GM18517 (cell line): ENCODE measurements around the gene WIPF1.

ENCODE experiments used
- ATAC-seq: cut with Tn5 transposase; IDR thresholded peaks from one replicate; pipeline ENCODE4 v1.9.1; 2021; ENCODE audit warnings: mild to moderate bottlenecking, moderate library complexity; ENCODE audit not compliant: unreplicated experiment

The WIPF1 gene

GRCh38 chr2:174623106-174623637, 25.6 kb upstream of the WIPF1 start:
- no peak for ATAC-seq

- ATAC-seq = no peak
Observed at GRCh38 chr2:174621323-174621722, 23.7 kb upstream of the WIPF1 start.

GRCh38 chr2:174618179-174618578, 20.6 kb upstream of the WIPF1 start:
- no peak for ATAC-seq

GRCh38 chr2:174617718-174618117, 20.1 kb upstream of the WIPF1 start:
- no peak for ATAC-seq

DNA sequence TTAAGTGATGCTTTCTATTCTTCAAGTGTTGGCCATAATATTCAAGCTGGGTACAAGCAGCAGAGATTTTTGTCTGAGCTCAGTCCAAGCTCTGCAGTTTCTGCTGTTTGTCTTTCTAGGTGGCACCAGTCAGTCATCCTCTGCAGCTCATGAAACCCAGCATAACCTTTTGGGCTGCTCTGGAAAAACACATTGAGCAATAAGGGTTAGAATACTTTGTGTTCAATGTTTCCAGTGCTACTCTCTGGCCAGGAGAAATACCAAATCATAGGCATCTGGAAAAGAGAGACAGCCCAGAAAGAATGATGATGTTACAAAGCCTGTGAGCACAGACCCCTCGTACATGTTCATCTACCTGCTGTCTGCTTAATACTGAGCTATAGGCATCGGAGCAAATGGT, 19.5 kb upstream of the WIPF1 start:
- no peak for ATAC-seq

DNA sequence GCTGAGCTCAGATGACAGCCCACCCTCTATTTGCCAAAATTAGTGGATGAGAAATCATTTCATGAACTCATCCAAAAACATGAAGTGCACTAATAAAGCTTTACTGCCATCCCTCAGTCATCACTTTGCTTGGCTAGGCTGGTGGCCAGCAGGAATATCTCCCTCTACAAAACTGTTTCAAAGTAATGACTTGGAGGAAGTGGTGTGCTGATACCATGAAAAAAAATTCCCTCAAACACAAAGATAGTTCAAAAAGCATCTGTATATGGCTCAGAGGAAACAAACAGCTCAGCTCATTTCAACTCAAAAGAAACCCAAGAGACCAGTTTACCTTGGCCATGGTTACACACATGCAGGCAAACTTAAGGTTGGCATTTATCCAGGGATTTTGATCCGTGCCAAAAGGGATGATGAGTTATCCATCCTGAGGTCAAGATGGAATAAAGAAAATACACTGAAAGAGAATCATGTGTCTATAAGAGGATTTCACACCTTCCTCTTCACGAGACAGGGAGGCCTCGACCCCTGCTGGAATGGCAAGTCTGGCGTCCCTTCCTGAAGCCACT, 18.4 kb upstream of the WIPF1 start:
- no peak for ATAC-seq

DNA sequence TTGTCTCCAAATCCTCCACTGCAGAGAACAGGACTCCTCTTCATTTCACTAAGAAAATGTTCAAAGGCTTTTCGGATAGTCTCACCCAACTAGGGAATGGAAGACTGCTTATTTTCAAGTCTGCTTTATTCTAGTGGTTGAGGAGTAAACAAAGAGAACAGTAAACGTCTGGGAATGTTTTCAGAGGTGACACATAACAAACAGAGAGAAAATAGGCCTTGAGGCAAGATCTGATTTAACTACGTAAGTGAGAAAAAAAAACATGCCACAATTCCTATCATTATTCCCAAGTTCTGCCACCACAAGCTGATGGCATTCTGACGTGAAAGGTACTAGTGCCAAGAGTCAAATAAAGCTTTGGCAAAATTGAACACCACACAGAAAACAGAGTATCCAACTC, 16.7 kb upstream of the WIPF1 start:
- ATAC-seq = no peak

DNA sequence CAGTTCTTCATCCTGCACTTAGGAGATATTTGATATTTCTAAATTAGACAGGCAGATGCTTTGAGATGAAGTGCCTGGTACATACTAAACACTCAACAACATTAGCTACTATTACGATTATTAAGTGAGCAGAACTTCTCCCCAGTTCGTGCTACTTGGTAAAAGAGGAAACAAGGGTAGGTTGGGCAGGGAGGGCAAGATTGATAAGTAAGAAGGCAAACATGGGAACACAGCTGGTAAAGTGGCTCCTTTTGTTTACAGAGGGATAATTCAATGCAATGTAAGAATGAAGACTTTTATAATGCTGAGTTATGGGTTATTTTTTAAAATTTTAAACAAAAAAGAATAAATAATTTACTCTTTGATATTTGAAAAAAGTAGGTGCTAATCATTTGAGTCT, 15.9 kb upstream of the WIPF1 start:
- no peak for ATAC-seq

GRCh38 chr2:174612970-174613369, 15.4 kb upstream of the WIPF1 start:
- no peak for ATAC-seq

DNA sequence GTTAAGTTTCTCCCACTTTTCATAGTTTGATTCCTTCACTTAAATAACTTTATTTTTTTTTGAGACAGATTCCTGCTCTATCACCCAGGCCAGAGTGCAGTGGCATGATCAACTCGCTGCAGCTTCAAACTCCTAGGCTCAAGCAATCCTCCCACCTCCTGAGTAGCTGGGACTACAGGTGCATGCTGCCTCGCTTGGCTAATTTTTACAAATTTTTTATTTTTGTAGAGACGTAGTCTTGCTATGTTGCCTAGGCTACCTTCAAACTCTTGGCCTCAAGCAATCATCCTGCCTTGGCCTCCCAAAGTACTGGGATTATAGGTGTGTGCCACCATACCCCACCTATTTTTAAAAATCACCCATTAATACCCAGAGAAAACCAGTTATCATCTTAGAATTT, 14.2 kb upstream of the WIPF1 start:
- ATAC-seq = no peak

GRCh38 chr2:174611006-174611405, 13.4 kb upstream of the WIPF1 start:
- no peak for ATAC-seq

DNA sequence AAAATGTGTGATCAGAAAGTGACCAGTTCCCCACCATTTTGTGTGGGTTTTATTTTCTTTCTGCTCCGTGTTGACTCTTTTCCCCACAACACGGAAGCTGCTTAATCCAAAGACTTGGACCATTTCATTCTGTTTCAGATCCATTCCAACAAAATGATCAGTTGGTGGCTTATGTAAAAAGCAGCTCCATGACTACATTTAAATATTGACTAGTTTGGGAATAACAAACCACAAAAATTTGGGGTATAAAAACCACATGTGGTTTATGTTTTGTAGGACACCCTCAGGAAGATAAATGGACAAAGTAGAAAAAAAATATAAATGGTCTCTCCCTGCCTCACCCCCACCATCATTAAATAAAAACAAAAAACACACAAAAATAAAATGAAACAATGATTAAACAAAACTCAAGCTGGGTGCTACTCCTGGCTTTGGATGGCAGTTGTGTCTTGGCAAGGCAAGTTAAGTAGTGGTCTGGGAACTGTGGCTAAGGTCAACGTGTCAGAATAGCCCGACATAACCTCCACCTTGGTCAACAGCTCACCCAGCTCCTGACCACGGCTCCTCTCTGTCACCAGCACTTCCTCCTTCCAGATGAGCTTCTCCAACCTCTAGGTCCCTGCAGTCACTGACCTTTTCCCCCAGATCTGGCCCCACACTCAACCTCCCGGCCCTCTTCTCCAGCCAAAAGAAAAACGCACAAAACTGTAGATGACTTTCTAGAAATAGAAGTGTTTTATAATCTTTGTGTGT, 12.8 kb upstream of the WIPF1 start:
- ATAC-seq = no peak

DNA sequence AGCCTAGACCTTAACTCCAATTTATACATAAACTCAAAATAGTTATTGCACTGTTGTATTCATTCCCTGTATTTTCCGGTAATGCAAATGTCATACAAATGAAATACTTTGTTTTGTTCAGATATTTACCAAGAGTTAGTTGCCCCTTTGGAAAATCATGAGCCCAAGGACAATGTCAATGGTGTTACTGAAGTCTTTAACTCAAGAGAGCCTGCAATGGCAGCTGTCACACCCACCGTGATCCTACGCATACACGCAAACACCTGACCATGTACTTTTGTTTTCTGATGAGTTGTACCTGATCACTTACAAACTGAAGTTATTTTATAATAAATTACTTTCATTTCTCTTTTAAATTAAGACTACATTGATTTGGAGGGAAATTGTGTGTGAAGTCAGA, 11.7 kb upstream of the WIPF1 start:
- ATAC-seq = no peak

DNA sequence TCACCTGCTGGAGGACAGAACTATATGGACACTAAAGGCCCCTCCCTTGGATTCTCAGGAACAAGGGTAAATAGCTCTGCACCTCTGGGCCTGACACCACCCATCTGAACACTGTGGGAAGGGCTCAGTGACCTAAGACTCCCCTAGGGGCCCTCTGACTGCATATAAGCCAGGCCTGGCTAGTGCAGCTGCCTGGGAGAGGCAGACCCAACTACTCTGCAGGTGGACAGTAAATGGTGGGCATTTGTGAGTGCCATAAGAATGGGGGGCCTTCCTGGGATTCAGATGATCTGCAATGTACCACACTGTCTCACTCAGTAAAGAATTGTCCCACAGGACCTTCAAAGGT, 11.2 kb upstream of the WIPF1 start:
- peak; percentile 40 for ATAC-seq

DNA sequence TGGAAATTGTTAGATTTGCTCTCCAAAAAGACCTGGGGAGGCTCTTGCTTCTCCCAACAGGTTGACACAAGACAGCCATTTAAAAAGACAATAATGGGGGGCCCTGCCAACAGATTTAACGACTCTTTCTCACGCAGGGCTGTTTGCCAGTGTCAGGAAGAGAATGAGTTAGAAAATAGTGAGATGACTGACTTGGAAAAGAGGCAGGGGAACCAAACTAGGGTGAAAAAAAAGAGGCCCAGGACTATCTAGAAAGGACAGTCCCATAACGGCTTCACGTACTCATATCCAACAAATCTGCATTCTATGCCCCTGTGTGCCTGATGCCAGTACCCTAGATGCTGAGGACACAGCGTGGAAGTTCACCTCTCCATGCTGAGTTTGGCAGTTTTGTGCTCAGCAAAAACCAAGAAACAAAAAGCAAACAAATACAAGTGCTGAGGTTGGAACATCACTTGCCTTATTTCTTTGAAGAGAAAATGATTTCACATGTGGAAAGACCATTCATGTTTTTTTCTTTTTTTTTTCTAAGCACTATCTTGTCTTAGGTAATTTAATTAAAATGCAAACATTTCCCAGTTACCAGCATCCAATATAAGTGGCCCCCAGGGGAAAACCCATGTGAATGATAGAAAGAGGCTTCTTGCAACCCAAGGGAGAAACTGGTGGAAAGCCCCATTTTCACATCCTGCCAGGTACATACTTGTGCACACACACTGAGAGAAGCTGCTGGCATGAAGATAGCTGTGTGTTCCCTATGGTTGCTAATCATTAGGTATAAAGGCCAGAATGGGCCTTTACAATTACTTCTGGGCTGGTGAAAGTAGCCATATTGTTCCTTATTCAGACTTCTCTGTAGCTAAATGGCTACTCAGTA, 10.6 kb upstream of the WIPF1 start:
- peak; percentile 72 for ATAC-seq

DNA sequence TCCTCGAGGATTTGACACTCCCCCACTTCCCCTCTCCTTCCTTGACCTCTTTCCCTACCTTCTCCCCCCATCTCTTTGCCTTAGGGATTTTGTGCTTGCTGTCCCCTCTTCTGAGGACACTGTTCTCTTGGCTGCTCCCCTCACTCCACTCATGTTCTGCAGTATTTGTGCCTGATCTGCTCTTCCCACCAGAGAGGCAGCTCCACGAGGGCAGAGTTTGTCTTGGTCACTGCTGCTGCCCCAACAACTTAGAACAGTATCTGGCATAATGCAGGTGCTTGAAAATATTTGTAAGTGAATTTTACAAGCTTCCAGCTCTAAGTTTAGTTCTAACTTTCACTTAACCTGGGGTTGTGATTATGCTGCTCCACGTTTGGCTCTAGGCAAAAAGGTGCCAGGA, 10.0 kb upstream of the WIPF1 start:
- ATAC-seq = no peak

GRCh38 chr2:174606336-174606735, 8.7 kb upstream of the WIPF1 start:
- ATAC-seq = no peak

- no peak for ATAC-seq
Observed at GRCh38 chr2:174605687-174606086, 8.1 kb upstream of the WIPF1 start.

DNA sequence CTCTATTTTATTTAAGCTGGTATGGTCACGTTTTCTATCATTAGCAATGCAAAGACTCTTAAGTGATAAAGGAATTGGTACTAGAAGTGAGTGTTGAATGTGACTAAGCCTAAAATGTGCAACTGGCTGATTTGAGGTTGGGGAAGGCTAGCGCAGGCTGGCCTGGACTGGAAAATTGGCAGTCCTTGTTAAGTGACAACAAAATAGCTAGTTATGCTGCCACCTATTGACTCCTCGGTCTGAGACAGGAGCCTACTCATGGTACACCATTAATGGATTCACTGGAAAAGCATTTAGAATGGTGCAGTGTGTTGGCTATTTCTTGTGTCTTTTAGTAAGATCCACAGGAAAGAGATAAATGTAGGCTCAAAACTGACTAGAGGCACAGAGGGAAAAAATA, 5.7 kb upstream of the WIPF1 start:
- peak; percentile 37 for ATAC-seq

GRCh38 chr2:174602745-174603144, 5.1 kb upstream of the WIPF1 start:
- no peak for ATAC-seq

DNA sequence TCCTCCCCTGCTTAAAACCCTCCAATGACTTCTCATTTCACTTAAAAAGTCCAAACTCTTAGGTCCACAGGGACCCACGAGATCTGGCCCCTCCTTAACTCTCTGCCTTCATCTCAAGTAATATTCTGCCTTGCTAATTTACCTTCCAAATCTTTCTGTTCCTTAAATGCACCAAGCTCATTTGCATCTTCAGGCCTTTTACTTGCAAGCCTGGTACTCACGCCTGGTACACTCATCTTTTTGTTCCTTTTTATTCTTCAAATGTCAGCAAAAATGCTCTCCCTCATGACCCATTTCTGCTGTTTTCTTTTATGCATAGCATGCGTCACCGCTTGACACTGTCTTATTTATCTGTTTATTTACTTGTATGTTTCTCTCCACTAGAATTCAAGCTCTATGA, 2.7 kb upstream of the WIPF1 start:
- peak; percentile 29 for ATAC-seq
